Superior temporal gyrus (tissue), 1 donor: ENCODE data around the gene CENPVL3.
A peak's percentile ranks its signal among the peaks of the same experiment; 100 is the strongest.
"Not testable (repeated sequence)": the region's sequence is repeated elsewhere in the genome, so short reads cannot be mapped to it uniquely, and the experiment has no call there.

Source experiments
- DNase-seq: peaks from one replicate; pipeline ENCODE4 v3.0.0-alpha.2; 2016; ENCODE audit errors: extremely low spot score

The CENPVL3 gene

GRCh38 chrX:51618241-51619155 is at the start of gene CENPVL3:
CENPVL3 (minus strand) TSS chrX:51618912; CDS start chrX:51618873, 39 bp downstream.
- DNase-seq, result not testable (repeated sequence)

- DNase-seq, result no peak
These were observed 47.3 kb upstream of the CENPVL3 start for GRCh38 chrX:51665981-51666380.

GRCh38 chrX:51643377-51643776 is 24.7 kb upstream of the CENPVL3 start:
- DNase-seq, result no peak

DNA sequence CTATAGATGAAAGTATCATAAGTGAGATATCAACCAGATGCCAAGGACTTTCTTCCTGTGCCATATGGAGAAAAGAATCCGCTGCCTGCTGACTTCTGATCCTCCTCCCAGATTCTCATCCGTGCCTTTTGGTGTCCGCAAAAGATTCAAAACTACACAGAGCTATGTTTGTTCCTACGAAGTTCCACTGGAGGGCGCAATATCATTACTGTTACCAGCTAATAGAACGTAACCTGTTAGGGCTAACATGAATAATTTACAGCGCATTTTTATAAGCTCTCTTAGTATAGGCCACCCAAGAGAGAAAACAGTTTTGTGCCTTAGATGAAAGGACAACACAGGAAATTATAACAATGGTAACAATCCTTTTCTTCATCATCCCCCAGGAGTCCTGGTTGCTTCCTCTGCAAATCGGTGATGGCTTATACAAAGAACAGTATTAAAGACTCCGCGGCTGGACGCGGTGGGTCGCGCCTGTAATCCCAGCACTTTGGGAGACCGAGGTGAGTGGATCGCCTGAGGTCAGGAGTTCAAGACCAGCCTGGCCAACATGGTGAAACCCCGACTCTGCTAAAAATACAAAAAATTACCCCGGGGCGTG is 22.8 kb upstream of the CENPVL3 start:
- DNase-seq, result peak; percentile 61

DNA sequence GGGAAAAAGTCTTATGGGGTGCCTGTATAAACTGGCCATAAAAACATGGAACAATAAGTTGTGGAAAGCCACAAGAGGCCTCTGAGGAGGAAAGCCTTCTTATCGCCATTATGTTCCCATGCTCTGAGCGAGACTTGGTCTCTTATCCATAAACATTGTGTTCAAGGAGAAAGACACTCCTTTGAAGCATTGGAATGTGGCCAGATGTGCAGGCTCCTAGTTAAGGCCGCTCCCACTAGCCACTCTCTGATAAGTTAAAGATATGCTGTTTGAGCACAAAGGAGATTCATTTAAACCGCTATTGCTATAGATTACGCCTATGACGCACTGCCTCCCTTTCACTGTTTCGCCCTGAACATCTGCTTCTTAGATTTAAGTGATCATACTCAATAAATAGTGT is 17.8 kb upstream of the CENPVL3 start:
- not testable (repeated sequence) for DNase-seq

DNA sequence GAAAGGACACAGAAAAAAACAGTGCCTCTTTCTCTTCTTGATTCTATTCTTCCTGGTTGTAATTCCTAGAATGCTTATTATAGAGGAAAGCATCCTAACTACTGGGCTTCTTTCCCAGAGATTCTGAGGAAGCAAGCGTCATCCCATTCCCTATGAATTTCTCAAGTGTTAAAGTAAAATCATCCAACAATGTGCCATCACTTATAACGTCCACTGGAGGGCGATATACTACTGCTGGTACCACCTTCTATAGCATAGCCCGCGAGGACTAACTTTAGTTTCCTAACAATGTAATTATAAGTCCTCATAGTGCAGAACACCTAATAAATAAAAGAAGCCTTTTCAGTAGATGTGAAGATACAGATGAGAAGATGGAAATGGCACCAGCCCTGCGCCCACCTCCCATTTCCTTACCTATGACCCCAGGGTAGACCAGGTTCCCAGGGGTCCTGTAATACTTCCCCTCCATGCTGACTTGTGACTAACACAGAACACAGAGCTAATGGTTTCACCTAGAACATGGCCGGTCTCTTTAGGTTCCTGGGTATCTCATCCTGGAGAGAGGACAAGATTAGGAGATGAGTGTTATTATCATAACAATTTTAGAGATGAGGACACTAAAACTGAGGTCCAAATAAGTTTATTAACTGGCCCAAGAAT is 4.2 kb downstream of the CENPVL3 start:
- DNase-seq, result peak; percentile 63

DNA sequence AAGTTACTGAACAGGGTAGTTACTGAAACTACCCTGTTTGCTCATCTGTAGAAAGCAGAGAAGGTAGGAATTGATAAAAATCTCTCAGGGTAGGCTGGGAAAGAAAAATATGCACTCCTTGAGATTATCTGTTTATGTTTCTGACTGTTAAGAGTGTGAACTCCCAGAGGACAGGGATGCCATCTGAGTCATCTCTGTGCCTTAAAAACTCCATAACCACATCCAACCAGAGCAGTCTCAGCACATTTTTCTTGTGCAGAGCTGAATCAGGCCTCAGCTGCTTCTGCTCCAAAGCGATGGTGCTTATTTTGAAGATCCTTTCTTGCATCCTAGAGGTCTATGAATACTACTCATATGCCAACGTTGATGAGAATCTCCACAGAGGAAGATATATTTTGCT is 9.9 kb downstream of the CENPVL3 start:
- no peak for DNase-seq

- no peak for DNase-seq
These were observed 10.6 kb downstream of the CENPVL3 start for GRCh38 chrX:51608126-51608525.

DNA sequence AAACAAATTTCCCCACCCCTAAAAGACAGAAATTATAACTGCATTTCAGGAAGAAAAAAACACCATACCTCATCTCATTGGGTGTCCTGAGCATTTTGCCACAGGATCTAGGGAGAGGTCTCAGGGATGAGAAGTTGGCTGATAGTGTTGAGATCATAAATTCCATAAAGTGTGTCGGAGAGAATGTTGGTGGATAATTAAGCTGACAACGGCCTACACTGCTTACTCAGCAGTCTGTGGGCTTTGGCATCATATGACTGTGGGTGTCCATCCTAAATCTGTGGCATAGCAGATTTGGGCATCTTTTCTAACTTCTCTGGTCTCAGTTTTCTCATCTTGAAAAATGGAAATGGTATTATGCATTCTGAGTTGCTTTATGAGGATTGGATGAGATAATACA is 12.3 kb downstream of the CENPVL3 start:
- no peak for DNase-seq

- DNase-seq, result no peak
These were observed 19.8 kb downstream of the CENPVL3 start for GRCh38 chrX:51598899-51599298.

DNA sequence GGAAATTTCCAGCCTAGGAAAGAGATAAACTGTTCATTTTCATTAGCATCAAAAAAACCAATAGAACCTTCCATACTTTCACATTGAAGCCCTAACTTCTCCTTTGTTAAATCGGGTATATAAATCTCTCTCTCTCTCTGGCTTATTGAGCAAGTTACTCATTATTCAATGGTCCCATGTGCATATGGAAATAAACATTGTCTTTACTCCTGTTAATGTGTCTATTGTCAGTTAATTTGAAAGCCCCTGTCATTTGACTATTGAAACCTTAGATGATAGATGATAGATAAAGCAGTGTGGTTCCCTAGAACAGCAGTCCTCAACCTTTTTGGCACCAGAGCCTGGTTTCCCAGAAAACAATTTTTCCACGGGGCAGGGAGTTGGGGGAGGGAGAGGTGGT is 46.8 kb downstream of the CENPVL3 start:
- DNase-seq, result no peak

DNA sequence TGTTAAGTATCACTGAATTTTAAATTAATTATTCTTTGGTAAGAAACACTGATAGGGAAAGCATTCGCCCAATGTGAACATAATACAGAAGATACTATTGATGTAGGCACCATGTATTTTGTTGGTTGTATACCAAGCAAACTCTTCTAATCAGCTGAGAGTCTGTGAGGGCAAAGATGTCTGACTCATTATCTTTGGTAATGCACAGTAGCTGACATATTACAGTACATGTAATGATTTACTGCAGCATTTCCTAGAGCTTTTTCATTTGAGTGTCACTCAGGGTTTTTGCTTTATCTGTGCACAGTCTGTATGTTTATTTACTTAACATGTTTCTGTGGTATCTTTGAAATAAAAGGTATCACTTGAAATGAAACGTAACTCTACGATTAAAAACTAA is 49.2 kb downstream of the CENPVL3 start:
- DNase-seq, result no peak

GRCh38 chrX:51568586-51568985 is 50.1 kb downstream of the CENPVL3 start:
- DNase-seq, result no peak
